Ishikawa (cell line): ENCODE data around the gene KIF5C.

Experiments
- CEBPB ChIP-seq: IDR thresholded peaks from 2 replicates; pipeline ENCODE4 v1.6.1; 2012
- CREB1 ChIP-seq: IDR thresholded peaks from 2 replicates; pipeline ENCODE4 v1.6.1; 2012; ENCODE audit warnings: low read depth
- EGR1 ChIP-seq: IDR thresholded peaks from 2 replicates; pipeline ENCODE4 v1.6.1; 2012
- EP300 ChIP-seq: IDR thresholded peaks from 2 replicates; pipeline ENCODE4 v1.6.1; 2012; ENCODE audit warnings: borderline replicate concordance
- FOXM1 ChIP-seq: IDR thresholded peaks from 2 replicates; pipeline ENCODE4 v1.6.1; 2012; ENCODE audit warnings: low read depth, borderline replicate concordance
- NFIC ChIP-seq: IDR thresholded peaks from 2 replicates; pipeline ENCODE4 v1.6.1; 2012
- RAD21 ChIP-seq: IDR thresholded peaks from 2 replicates; pipeline ENCODE4 v1.6.1; 2012; ENCODE audit warnings: low read depth
- TAF1 ChIP-seq: IDR thresholded peaks from 2 replicates; pipeline ENCODE4 v1.6.1; 2012; ENCODE audit warnings: low read depth, mild to moderate bottlenecking
- TCF12 ChIP-seq: IDR thresholded peaks from 2 replicates; pipeline ENCODE4 v1.6.1; 2012; ENCODE audit warnings: low read depth
- TEAD4 ChIP-seq: IDR thresholded peaks from 2 replicates; pipeline ENCODE4 v1.6.1; 2012
- YY1 ChIP-seq: IDR thresholded peaks from 2 replicates; pipeline ENCODE4 v1.6.1; 2012; ENCODE audit warnings: low read depth
- ZBTB7A ChIP-seq: IDR thresholded peaks from 2 replicates; pipeline ENCODE4 v1.6.1; 2012; ENCODE audit warnings: low read depth
- TF ChIP-seq, protein P1 (sequence below): IDR thresholded peaks from 2 replicates; pipeline ENCODE4 v1.6.1; 2012
- TF ChIP-seq, protein P2 (sequence below): IDR thresholded peaks from 2 replicates; pipeline ENCODE4 v1.6.1; 2012; ENCODE audit warnings: low read depth, mild to moderate bottlenecking
- TF ChIP-seq, protein P3 (sequence below): IDR thresholded peaks from 2 replicates; pipeline ENCODE4 v1.6.1; 2012

The KIF5C gene

DNA sequence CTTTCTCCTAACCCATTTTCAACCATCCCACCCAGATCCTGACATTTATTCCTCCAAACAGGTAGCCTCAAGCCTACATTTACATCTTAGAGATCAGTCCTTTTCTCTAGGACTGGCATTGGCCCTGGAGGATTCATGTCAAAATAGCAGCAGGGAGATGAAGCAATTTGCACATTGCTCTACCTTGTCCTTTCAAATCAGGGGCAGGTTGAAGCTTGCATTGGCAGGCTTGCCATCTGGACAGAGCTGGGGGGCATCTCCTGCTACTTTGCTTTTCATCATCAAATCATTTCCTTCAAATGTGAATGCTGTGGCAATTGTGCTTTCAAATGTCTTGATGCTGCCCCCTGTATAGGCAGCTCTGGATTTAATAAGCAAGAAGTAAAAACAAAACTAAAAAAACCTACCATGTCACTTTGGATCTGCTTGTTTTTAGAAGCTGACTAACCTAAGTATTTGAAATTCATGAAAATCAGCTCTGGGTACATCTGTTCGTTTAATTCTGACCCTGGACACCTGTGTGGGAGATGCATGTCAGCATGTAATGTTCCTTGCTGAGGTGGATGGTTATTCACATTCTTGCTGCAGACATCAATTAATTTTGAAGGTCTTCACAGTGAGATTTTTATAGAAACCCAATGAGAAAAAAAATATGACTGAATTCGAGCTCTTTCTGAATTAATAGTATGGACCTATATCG is 47.9 kb downstream of the KIF5C start:
- TF ChIP-seq, protein P1, sequence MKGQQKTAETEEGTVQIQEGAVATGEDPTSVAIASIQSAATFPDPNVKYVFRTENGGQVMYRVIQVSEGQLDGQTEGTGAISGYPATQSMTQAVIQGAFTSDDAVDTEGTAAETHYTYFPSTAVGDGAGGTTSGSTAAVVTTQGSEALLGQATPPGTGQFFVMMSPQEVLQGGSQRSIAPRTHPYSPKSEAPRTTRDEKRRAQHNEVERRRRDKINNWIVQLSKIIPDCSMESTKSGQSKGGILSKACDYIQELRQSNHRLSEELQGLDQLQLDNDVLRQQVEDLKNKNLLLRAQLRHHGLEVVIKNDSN = no peak
- no peak for TF ChIP-seq NFIC
- no peak for TF ChIP-seq TEAD4
- TF ChIP-seq EP300 = no peak
- TF ChIP-seq YY1 = no peak
- TF ChIP-seq TAF1 = no peak
- no peak for TF ChIP-seq FOXM1
- no peak for TF ChIP-seq ZBTB7A
- no peak for TF ChIP-seq CREB1
- no peak for TF ChIP-seq CEBPB
- TF ChIP-seq TCF12 = no peak
- TF ChIP-seq, protein P2, sequence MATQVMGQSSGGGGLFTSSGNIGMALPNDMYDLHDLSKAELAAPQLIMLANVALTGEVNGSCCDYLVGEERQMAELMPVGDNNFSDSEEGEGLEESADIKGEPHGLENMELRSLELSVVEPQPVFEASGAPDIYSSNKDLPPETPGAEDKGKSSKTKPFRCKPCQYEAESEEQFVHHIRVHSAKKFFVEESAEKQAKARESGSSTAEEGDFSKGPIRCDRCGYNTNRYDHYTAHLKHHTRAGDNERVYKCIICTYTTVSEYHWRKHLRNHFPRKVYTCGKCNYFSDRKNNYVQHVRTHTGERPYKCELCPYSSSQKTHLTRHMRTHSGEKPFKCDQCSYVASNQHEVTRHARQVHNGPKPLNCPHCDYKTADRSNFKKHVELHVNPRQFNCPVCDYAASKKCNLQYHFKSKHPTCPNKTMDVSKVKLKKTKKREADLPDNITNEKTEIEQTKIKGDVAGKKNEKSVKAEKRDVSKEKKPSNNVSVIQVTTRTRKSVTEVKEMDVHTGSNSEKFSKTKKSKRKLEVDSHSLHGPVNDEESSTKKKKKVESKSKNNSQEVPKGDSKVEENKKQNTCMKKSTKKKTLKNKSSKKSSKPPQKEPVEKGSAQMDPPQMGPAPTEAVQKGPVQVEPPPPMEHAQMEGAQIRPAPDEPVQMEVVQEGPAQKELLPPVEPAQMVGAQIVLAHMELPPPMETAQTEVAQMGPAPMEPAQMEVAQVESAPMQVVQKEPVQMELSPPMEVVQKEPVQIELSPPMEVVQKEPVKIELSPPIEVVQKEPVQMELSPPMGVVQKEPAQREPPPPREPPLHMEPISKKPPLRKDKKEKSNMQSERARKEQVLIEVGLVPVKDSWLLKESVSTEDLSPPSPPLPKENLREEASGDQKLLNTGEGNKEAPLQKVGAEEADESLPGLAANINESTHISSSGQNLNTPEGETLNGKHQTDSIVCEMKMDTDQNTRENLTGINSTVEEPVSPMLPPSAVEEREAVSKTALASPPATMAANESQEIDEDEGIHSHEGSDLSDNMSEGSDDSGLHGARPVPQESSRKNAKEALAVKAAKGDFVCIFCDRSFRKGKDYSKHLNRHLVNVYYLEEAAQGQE = no peak
- TF ChIP-seq EGR1 = no peak
- TF ChIP-seq, protein P3, sequence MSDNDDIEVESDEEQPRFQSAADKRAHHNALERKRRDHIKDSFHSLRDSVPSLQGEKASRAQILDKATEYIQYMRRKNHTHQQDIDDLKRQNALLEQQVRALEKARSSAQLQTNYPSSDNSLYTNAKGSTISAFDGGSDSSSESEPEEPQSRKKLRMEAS = no peak
- TF ChIP-seq RAD21 = no peak

DNA sequence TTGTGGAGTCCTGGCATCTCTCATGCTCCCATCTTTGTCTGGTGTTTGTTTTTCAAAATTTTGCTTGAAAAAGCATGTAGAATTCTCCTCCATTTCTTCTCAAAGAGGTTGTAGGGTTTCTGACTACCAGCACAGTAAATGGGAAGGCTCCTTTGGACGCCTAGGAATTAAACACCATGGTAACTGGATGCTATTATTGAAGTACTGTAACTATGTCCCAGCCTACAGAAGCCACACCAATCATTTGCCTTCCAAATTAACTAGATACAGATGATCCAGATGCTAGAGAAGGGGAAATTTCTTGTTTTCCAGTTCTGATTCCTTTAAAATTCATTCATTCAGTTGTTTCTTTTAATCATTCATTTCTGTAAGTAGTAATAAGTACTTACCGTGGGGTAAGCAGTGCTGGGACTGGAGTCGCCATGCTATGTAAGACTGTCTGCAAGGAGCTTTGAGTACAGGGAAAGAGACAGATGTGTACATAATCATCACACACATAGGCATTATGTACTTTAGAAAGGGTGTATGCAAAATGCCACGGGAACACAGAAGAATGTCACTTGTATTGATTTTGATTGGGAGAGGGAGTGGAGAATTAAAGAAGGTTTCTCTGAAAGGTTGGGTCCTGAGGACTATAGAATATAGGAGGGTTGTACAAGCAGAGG is 49.6 kb downstream of the KIF5C start:
- TF ChIP-seq, protein P1 = no peak
- TF ChIP-seq CREB1 = no peak
- no peak for TF ChIP-seq FOXM1
- no peak for TF ChIP-seq EP300
- no peak for TF ChIP-seq TCF12
- TF ChIP-seq TAF1 = no peak
- no peak for TF ChIP-seq CEBPB
- TF ChIP-seq, protein P3 = no peak
- no peak for TF ChIP-seq RAD21
- no peak for TF ChIP-seq EGR1
- TF ChIP-seq NFIC = no peak
- TF ChIP-seq YY1 = no peak

DNA sequence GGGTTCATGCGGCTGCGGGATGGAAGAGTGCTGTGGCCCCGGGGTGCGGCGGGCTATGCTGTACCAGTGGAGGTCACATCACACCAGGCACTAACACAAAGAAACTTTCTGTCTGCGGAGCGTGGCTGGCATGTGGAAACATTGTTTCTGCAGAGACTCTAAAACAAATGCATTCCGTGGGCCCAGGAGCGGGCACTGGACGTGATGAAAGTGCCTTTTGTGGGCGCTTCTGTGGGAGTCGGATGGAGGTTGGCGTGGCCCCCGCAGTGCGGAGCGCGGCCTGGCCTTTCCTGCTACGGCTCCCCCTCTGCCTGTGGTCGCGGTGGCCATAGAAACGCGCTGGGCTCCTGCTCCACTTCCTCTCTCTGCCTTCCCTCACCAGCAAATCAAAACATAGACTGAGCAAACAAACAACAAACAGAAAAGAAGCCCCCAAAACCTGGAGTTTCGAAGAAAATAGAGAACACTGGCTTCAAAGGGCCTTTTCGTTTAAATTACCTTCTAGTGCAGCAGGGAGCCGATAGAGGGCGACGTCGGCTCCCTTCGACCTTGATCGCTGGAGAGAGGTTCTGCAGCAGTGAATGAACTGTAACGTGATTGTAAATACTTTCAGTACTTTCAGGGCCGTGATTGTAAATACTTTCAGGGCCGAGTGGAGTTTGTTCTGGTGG is 51.4 kb downstream of the KIF5C start:
- TF ChIP-seq RAD21 (peak; percentile 38), ZBTB7A (no peak)

DNA sequence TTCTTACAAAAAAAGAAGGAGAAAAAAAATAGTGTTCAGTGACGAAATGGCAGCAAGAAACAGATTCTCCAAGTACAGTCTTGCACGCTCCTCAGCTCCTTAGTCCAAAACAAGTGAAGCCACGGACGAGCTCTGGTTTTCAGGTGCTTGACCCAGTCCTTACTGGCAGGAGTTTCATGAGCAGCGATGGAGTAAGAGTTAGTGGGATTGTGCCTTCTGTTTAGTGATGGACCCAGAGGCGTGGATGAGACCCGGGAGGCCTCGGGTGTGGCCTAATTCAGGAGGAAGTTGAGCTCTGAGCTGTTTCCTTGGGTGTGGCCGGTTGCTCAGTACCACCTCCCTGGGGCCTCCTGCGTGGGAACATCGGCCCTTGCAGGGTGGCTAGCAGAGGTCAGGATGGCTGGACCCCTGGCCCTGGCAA is 52.0 kb downstream of the KIF5C start:
- no peak for TF ChIP-seq CREB1
- TF ChIP-seq TCF12 = no peak
- TF ChIP-seq YY1 = no peak
- no peak for TF ChIP-seq EGR1
- TF ChIP-seq, protein P3 = no peak
- no peak for TF ChIP-seq TEAD4
- no peak for TF ChIP-seq NFIC
- no peak for TF ChIP-seq CEBPB

DNA sequence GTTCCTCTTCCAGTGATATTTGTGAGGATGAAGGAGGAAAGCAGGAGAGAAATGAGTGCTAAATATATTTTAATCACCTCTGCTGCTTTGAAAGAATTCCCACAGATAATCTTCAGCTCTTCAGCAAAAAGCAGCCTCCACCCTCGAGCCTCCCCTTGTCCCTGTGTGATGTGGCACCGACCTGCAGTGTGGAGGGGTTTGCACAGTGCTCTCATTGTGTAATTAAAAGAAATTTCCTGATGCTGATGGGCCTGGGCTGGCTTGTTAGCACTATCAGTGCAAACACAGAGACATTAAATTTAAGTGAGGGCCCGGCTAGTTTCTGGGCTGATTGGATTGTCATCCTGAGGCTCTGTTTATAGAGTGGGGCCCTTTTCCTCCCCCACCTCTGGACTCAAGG is 53.4 kb downstream of the KIF5C start:
- TF ChIP-seq FOXM1 = no peak
- TF ChIP-seq TEAD4 = no peak

DNA sequence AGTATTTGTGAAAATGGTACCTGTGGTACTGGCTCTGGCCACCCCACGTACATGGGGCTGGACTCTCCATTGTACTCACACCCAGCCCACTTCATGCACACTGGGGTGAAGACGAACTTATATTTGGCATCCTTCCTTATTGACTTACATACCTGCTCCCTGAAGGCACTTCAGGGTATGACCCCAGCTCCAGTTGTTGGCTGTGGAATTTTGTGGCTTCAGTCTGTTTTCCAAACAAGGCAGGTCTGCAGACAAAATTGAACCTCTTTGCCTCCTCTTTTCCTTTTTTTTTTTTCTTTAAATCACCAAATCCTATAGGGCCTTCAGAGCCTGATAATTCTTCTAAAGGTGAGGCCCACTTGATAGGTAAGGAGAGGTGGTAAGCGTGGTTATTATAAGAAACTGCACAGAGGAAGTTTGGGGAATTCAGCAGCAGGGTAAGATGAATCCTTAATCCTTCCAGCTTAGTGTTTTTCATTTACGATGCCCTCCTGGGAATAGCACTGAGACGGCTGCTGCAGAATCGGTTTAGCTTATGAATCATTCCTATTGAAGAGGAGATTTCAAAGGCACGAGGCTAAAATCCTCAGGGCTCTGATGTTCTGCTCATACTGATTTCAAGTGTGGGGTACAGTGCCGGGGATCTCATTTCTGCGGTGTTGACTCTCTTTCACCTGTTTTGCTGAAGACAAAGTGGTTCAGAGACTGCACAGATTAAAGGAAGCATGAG is 55.2 kb downstream of the KIF5C start:
- TF ChIP-seq, protein P3 = no peak

DNA sequence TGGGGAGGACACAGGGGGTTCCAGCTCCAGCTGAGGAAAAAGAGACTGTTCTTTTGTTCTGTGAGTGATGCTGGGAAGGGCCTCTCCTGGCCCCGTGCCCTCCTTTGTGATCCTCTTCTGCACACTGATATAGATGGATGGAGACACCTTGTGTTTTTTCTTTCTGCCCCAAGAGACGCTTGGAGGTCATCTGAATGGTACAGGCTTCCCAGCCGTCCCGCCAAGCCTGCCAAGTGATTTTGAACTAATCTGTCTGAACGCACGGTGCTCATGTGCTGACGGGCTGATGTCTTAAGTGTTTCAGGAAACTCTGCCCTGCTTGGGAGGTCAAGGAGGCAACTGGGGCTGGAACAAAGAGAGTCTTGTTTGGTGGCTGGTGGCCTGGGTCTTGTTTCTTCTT is 57.5 kb downstream of the KIF5C start:
- TF ChIP-seq FOXM1 (no peak), YY1 (no peak), ZBTB7A (no peak), TAF1 (no peak), TEAD4 (no peak), CREB1 (no peak), CEBPB (no peak), EGR1 (no peak), RAD21 (no peak), NFIC (no peak), TCF12 (no peak), EP300 (no peak)
- TF ChIP-seq, protein P3 = no peak
- TF ChIP-seq, protein P1 = no peak
- TF ChIP-seq, protein P2 = no peak
